IMR-90 (cell line): ENCODE results near the gene TAF10. TPM values are rescaled to one million over a fixed set of nuclear protein-coding genes. Genes with fewer than 3 reads are reported as not detected.

Experiments used
- ATAC-seq: fragments of 200-7000 bp; cut with Tn5 transposase; 2 replicates; pipeline ENCODE4 v1.9.1; 2020; ENCODE audit warnings: low read depth, mild to moderate bottlenecking, moderate library complexity
- BruUV-seq: library from RNA; stranded (reverse); fragments of 400-500 nt; replicated peaks from 2 replicates; lab custom pipeline; 2021; lab: Mats Ljungman, UMichigan
- CTCF ChIA-PET: fragments of 300-600 bp; formaldehyde crosslinking; extraction: SDS; loops from one replicate; lab custom pipeline; 2021; ENCODE audit warnings: antibody characterized with exemption; lab: Yijun Ruan, JAX
- POLR2A ChIA-PET: fragments of 300-600 bp; sonication (Branson Sonifier 250); formaldehyde crosslinking; loops from one replicate; lab custom pipeline; 2022; ENCODE audit warnings: antibody characterized with exemption; ENCODE audit not compliant: unreplicated experiment; lab: Charles Lee
- DNase-seq: peaks from one replicate; pipeline ENCODE4 v3.0.0; 2013
- H2AFZ ChIP-seq: replicated peaks from 2 replicates; pipeline ENCODE3; 2013; ENCODE audit warnings: low read length, mild to moderate bottlenecking; ENCODE audit not compliant: poor library complexity
- H2AK5ac ChIP-seq: 2 replicates; pipeline ENCODE4 v1.6.1; 2013; ENCODE audit warnings: low read depth, low read length, inconsistent platforms
- H2AK9ac ChIP-seq: replicated peaks from 2 replicates; pipeline ENCODE3; 2013; ENCODE audit warnings: mild to moderate bottlenecking, low read depth, low read length, moderate library complexity; ENCODE audit not compliant: poor library complexity
- H2BK120ac ChIP-seq: 2 replicates; pipeline ENCODE4 v1.6.1; 2013; ENCODE audit warnings: low read depth, low read length, inconsistent platforms
- H2BK15ac ChIP-seq: 3 replicates; pipeline ENCODE4 v1.6.1; 2013; ENCODE audit warnings: low read depth, low read length, inconsistent platforms
- H2BK20ac ChIP-seq: 2 replicates; pipeline ENCODE4 v1.6.1; 2013; ENCODE audit warnings: low read depth, mild to moderate bottlenecking, inconsistent platforms, low read length, moderate library complexity
- H2BK5ac ChIP-seq: 2 replicates; pipeline ENCODE4 v1.6.1; 2013; ENCODE audit warnings: mild to moderate bottlenecking, low read depth, low read length, inconsistent platforms; ENCODE audit not compliant: poor library complexity, severe bottlenecking
- H3K14ac ChIP-seq: replicated peaks from 2 replicates; pipeline ENCODE4 v1.6.1; 2013; ENCODE audit warnings: low read depth, low read length, inconsistent platforms
- H3K18ac ChIP-seq: 2 replicates; pipeline ENCODE4 v1.6.1; 2013; ENCODE audit warnings: low read depth, low read length, control low read depth
- H3K23ac ChIP-seq: 2 replicates; pipeline ENCODE4 v1.6.1; 2013; ENCODE audit warnings: low read depth, low read length, inconsistent platforms
- H3K27ac ChIP-seq: 2 replicates; pipeline ENCODE4 v1.5.1; 2013; ENCODE audit warnings: mild to moderate bottlenecking, control low read depth, low read length; ENCODE audit not compliant: insufficient read depth
- H3K27me3 ChIP-seq: 2 replicates; pipeline ENCODE4 v1.6.1; 2013; ENCODE audit warnings: low read length; ENCODE audit not compliant: control insufficient read depth, insufficient read depth
- H3K36me3 ChIP-seq: 2 replicates; pipeline ENCODE4 v1.6.1; 2013; ENCODE audit warnings: low read length, mixed read lengths; ENCODE audit not compliant: control insufficient read depth, insufficient read depth
- H3K4ac ChIP-seq: 2 replicates; pipeline ENCODE4 v1.6.1; 2013; ENCODE audit warnings: low read depth, low read length, inconsistent platforms
- H3K4me1 ChIP-seq: 2 replicates; pipeline ENCODE4 v1.6.1; 2013; ENCODE audit warnings: low read length, mixed read lengths; ENCODE audit not compliant: control insufficient read depth, insufficient read depth
- H3K4me2 ChIP-seq: 2 replicates; pipeline ENCODE4 v1.6.1; 2013; ENCODE audit warnings: low read depth, mild to moderate bottlenecking, control low read depth, low read length, moderate library complexity
- H3K4me3 ChIP-seq: 2 replicates; pipeline ENCODE4 v1.5.1; 2013; ENCODE audit warnings: low read depth, mild to moderate bottlenecking, control low read depth, low read length, moderate library complexity; ENCODE audit not compliant: insufficient read depth
- H3K56ac ChIP-seq: 2 replicates; pipeline ENCODE4 v1.6.1; 2013; ENCODE audit warnings: low read length, inconsistent platforms; ENCODE audit not compliant: insufficient read depth; ENCODE audit errors: extremely low read depth
- H3K79me1 ChIP-seq, 2 experiments: 2 replicates each; pipeline ENCODE4 v1.6.1; 2013; ENCODE audit warnings: low read length in 2 of 2, inconsistent platforms in 1 of 2, low read depth in 1 of 2
- H3K9ac ChIP-seq: 2 replicates; pipeline ENCODE4 v1.6.1; 2013; ENCODE audit warnings: low read depth, low read length, control low read depth
- H3K9me1 ChIP-seq: 2 replicates; pipeline ENCODE4 v1.6.1; 2013; ENCODE audit warnings: low read length, inconsistent platforms; ENCODE audit not compliant: insufficient read depth
- H3K9me3 ChIP-seq: 2 replicates; pipeline ENCODE4 v1.6.1; 2013; ENCODE audit warnings: low read length; ENCODE audit not compliant: control insufficient read depth, insufficient read depth
- H4K20me1 ChIP-seq: 2 replicates; pipeline ENCODE4 v1.6.1; 2013; ENCODE audit warnings: low read length, inconsistent platforms; ENCODE audit not compliant: insufficient read depth
- H4K5ac ChIP-seq: 2 replicates; pipeline ENCODE4 v1.6.1; 2013; ENCODE audit warnings: mild to moderate bottlenecking, low read depth, low read length, control low read depth
- H4K8ac ChIP-seq, 2 experiments: 2 replicates each; pipeline ENCODE4 v1.6.1; 2013; ENCODE audit warnings: low read depth in 2 of 2, low read length in 2 of 2, control low read depth in 1 of 2, inconsistent platforms in 1 of 2
- H4K91ac ChIP-seq: 2 replicates; pipeline ENCODE4 v1.6.1; 2013; ENCODE audit warnings: low read depth, low read length, inconsistent platforms; ENCODE audit not compliant: insufficient read depth
- CEBPB ChIP-seq: IDR thresholded peaks from 2 replicates; pipeline ENCODE4 v1.6.1; 2012; ENCODE audit warnings: low read depth, low read length, improper control_type of control experiment
- FOS ChIP-seq: fragments of 150-350 bp; IDR thresholded peaks from 2 replicates; pipeline ENCODE4 v1.6.1; 2016; ENCODE audit warnings: low read depth, low read length
- WGBS, 2 experiments: methylation state at CpG; one replicate each; pipeline versions ENCODE4 v1.1.5 to v1.1.7; 2013; ENCODE audit warnings: missing lambda C conversion rate in 2 of 2; ENCODE audit not compliant: insufficient read length in 1 of 2; ENCODE audit errors: extremely low coverage in 2 of 2; 5-methylcytosine and 5-hydroxymethylcytosine counted together
- dilution Hi-C: fragments of 300-500 bp; cut with HindIII; formaldehyde crosslinking; loops from one replicate; pipeline ENCODE4 v1.14.3; 2018; ENCODE audit warnings: low sequenced_read_pairs; ENCODE audit not compliant: unreplicated experiment
- in situ Hi-C: fragments of 300-500 bp; cut with MboI; formaldehyde crosslinking; loops from 3 replicates; pipeline ENCODE4 v1.14.3; 2019; ENCODE audit warnings: low sequenced_read_pairs, inconsistent platforms, mixed read lengths
- intact Hi-C: fragments of 100-400 bp; cut with micrococcal nuclease; formaldehyde crosslinking; loops from 2 replicates; pipeline ENCODE4 v1.10.0; 2022
- polyA plus RNA-seq, 3 experiments: library from polyadenylated mRNA; depleted of rRNA; stranded (reverse); fragments of >200 nt; gene quantifications; 2 replicates each; pipeline ENCODE4 v1.2.3, GENCODE V29; 2012; ENCODE audit warnings: low replicate concordance in 1 of 3
- total RNA-seq: library from RNA; depleted of rRNA; stranded (reverse); fragments of >200 nt; gene quantifications from 2 replicates; pipeline ENCODE4 v1.2.3, GENCODE V29; 2012
- TF ChIP-seq, protein P1 (sequence below): fragments of 150-350 bp; IDR thresholded peaks from 2 replicates; pipeline ENCODE4 v1.6.1; 2016; ENCODE audit warnings: low read depth, mild to moderate bottlenecking, low read length, moderate library complexity, borderline replicate concordance

TAF10 gene
- total and polyA plus RNA-seq, 2 of the 4 experiments (the other 2 are of a cell fraction), result 18.6 to 132 TPM

DNA sequence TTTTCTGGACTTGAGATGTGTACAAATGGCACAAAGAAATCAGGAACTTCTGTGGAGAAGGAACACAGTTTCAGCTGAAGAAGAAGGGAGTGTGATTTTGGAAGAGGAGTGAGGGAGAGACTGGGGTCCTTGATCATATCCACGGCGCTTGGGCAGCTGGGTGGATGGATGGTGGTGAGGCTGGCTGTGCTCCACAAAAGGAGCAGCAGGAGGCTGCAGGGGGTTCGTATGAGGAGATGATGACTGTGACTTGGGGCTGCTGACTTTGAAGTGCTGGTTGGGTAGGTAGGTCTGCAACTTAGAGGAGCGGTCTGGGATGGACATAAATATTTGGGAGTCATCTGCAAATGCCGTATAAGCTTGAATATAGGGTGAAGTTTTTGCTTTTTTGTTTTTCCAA lies 44.9 kb upstream of the TAF10 start:
- no peaks in the 10 kb centered on the region for H3K36me3 ChIP-seq
- WGBS, 2 experiments, result 38% methylated on average over 2 of the region's 5 CpGs; no CpG with 5 or more reads in 1 of the 2 experiments
- no peak for ATAC-seq
- peak overlapping the region; percentile 5; the same call in 1 of the 2 replicates for H3K4me2 ChIP-seq
- peaks cover 3 to 17% of the 10 kb centered on the region in 2 experiments; a peak in 2 of 4 replicates for H3K79me1 ChIP-seq
- H3K27me3 ChIP-seq, result peaks cover 15% of the 10 kb centered on the region
- POLR2A ChIA-PET, result interaction anchor here (0.9 kb wide), 1 partner anchor 337 kb away, joined by 5 read pairs; no protein-coding TSS in a partner anchor
- no peak overlapping the region for H3K18ac ChIP-seq
- no peak overlapping the region for H2BK120ac ChIP-seq
- peak overlapping the region; percentile 18 for H3K23ac ChIP-seq
- no peak overlapping the region for H4K5ac ChIP-seq
- no peak overlapping the region for H4K91ac ChIP-seq
- no peak overlapping the region for H3K4me3 ChIP-seq
- H3K9me3 ChIP-seq, result no peaks in the 10 kb centered on the region
- H4K20me1 ChIP-seq, result 0 out of 2 replicates have a peak, but pooled peaks cover 3% of the 10 kb centered on the region
- H3K56ac ChIP-seq, result no peak overlapping the region
- no peak overlapping the region for H2BK15ac ChIP-seq
- intact Hi-C loops, result no loop called here
- H3K9me1 ChIP-seq, result peaks cover 16% of the 10 kb centered on the region
- H2AK5ac ChIP-seq, result no peak overlapping the region
- no peak overlapping the region for H3K14ac ChIP-seq
- in situ Hi-C loops, result no loop called here
- TF ChIP-seq CEBPB (no peak), FOS (no peak)
- TF ChIP-seq, protein P1, sequence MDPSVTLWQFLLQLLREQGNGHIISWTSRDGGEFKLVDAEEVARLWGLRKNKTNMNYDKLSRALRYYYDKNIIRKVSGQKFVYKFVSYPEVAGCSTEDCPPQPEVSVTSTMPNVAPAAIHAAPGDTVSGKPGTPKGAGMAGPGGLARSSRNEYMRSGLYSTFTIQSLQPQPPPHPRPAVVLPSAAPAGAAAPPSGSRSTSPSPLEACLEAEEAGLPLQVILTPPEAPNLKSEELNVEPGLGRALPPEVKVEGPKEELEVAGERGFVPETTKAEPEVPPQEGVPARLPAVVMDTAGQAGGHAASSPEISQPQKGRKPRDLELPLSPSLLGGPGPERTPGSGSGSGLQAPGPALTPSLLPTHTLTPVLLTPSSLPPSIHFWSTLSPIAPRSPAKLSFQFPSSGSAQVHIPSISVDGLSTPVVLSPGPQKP, result no peak
- no peak overlapping the region for H2BK20ac ChIP-seq
- CTCF ChIA-PET, result no interaction called here
- H3K4ac ChIP-seq, result no peak overlapping the region
- dilution Hi-C loops, result no loop called here
- H2AK9ac ChIP-seq, result no peak overlapping the region
- H2BK5ac ChIP-seq, result no peak overlapping the region
- peak overlapping the region in 1 of 2 experiments; percentile 59; a peak in 1 of 4 replicates for H4K8ac ChIP-seq
- H3K9ac ChIP-seq, result no peak overlapping the region
- peaks cover 5% of the 10 kb centered on the region for H3K4me1 ChIP-seq
- H3K27ac ChIP-seq, result no peak overlapping the region
- H2AFZ ChIP-seq, result no peak overlapping the region
- DNase-seq, result no peak
- BruUV-seq, result no TSS peak
